Globus pallidus (tissue), 1 donor: Measurements from ENCODE around the gene LINS1.
A peak's percentile ranks its signal among the peaks of the same experiment; 100 is the strongest.

Experiments used
- DNase-seq: peaks from one replicate; pipeline ENCODE4 v3.0.0-alpha.2; 2015; ENCODE audit warnings: low spot score

The LINS1 gene

GRCh38 chr15:100559330-100559729 is 42.7 kb downstream of the LINS1 start:
- DNase-seq = no peak

- DNase-seq = no peak
Measured at GRCh38 chr15:100558771-100559254, 43.2 kb downstream of the LINS1 start.

GRCh38 chr15:100553468-100553867 is 48.5 kb downstream of the LINS1 start:
- no peak for DNase-seq

GRCh38 chr15:100547961-100548360 is 54.0 kb downstream of the LINS1 start:
- DNase-seq = no peak

- no peak for DNase-seq
Measured at GRCh38 chr15:100544946-100545345, 57.0 kb downstream of the LINS1 start.

- no peak for DNase-seq
Measured at GRCh38 chr15:100544338-100544841, 57.6 kb downstream of the LINS1 start.

GRCh38 chr15:100542290-100542689 is 59.7 kb downstream of the LINS1 start:
- no peak for DNase-seq

- peak; percentile 37 for DNase-seq
Measured at GRCh38 chr15:100537331-100537730, 64.7 kb downstream of the LINS1 start.

- DNase-seq = no peak
Measured at GRCh38 chr15:100536733-100537132, 65.3 kb downstream of the LINS1 start.

- DNase-seq = no peak
Measured at GRCh38 chr15:100533886-100534285, 68.1 kb downstream of the LINS1 start.

GRCh38 chr15:100531823-100532327 is 70.1 kb downstream of the LINS1 start:
- no peak for DNase-seq

- DNase-seq = no peak
Measured at GRCh38 chr15:100531204-100531603, 70.8 kb downstream of the LINS1 start.

- DNase-seq = no peak
Measured at GRCh38 chr15:100529556-100529955, 72.4 kb downstream of the LINS1 start.

- no peak for DNase-seq
Measured at GRCh38 chr15:100528833-100529428, 73.1 kb downstream of the LINS1 start, which contains the start of gene CERS3. Gene CERS3, minus strand, starts transcription at chr15:100528950. Its CDS starts 27,101 bp downstream, at chr15:100501849.

- peak; percentile 50 for DNase-seq
Measured at GRCh38 chr15:100526027-100526481, 75.9 kb downstream of the LINS1 start.

- DNase-seq = no peak
Measured at GRCh38 chr15:100525436-100525835, 76.5 kb downstream of the LINS1 start.

GRCh38 chr15:100524326-100524725 is 77.7 kb downstream of the LINS1 start:
- no peak for DNase-seq

GRCh38 chr15:100521907-100522306 is 80.1 kb downstream of the LINS1 start:
- DNase-seq = no peak

- peak; percentile 25 for DNase-seq
Measured at GRCh38 chr15:100520132-100520921, 81.7 kb downstream of the LINS1 start.

- DNase-seq = no peak
Measured at GRCh38 chr15:100517846-100518245, 84.1 kb downstream of the LINS1 start.
